ENCODE results near the gene HMX2. TPM values are rescaled to one million over a fixed set of nuclear protein-coding genes. Genes with fewer than 3 reads are reported as not detected.

Gene HMX2
- total and polyA plus RNA-seq, 2 of the 8 experiments (the other 6 are each of a cell fraction or from before 2014, with no cell fraction given): 2.0 to 2.7 TPM

- H3K79me1 ChIP-seq (ENCODE audit: low read depth, low read length): no peaks in the 10 kb centered on the region
- H2BK5ac ChIP-seq (ENCODE audit: low read depth, low read length): no peak overlapping the region
- no peak overlapping the region for H3K27ac ChIP-seq (ENCODE audit: low read depth, low read length)
- ChIA-PET POLR2A (ENCODE audit: partially characterized antibody) (interaction anchor here (2.0 to 4.2 kb wide), 2 partner anchors 9 to 10 kb away, joined by 6 to 31 read pairs; no protein-coding TSS in a partner anchor), CTCF (ENCODE audit: partially characterized antibody) (interaction anchor here (2.3 to 5.1 kb wide), 3 partner anchors 9 to 100 kb away, joined by 8 to 35 read pairs (median 11); no protein-coding TSS in a partner anchor)
- H3K56ac ChIP-seq (replicated peaks; ENCODE audit: insufficient read length, low read depth, low read length): no peak overlapping the region
- 0 out of 2 replicates have a peak overlapping the region, but pooled peaks have one; percentile 63 for H4K8ac ChIP-seq (ENCODE audit: extremely low read depth, insufficient read depth, low read length)
- H2BK120ac ChIP-seq (replicated peaks; ENCODE audit: low read depth, low read length): no peak overlapping the region
- no peak overlapping the region for H2BK20ac ChIP-seq (ENCODE audit: low read length)
- H2BK12ac ChIP-seq (ENCODE audit: low read depth, low read length): no peak overlapping the region
- no peak overlapping the region for H2AFZ ChIP-seq (ENCODE audit: low read length)
- H3K14ac ChIP-seq (ENCODE audit: insufficient read length): no peak overlapping the region
- H3K9me3 ChIP-seq (ENCODE audit: insufficient read depth in 2 of 2, low read depth in 1 of 2, low read length in 1 of 2): no peaks in the 10 kb centered on the region
- H3K4ac ChIP-seq (replicated peaks; ENCODE audit: insufficient read length, low read depth, low read length): no peak overlapping the region
- H3K4me3 ChIP-seq (ENCODE audit: extremely low read depth in 1 of 4, insufficient read depth in 2 of 4, low read depth in 3 of 4, low read length in 4 of 4): peak overlapping the region in 3 of 4 experiments; percentile 5 to 51 (median 12); a peak in 4 of 8 replicates
- H3K79me2 ChIP-seq (ENCODE audit: control insufficient read depth in 1 of 2, insufficient read depth in 2 of 2, low read length in 2 of 2): no peaks in the 10 kb centered on the region
- WGBS, 2 experiments (ENCODE audit: extremely low coverage in 1 of 2, insufficient coverage in 1 of 2, insufficient read length in 1 of 2, insufficient replicate concordance in 2 of 2, low coverage in 1 of 2, low lambda C conversion rate in 2 of 2, missing lambda C conversion rate in 1 of 2): 7% methylated on average over 27 of the region's 33 CpGs; no CpG with 5 or more reads in 1 of the 2 experiments
- H3K23ac ChIP-seq (ENCODE audit: insufficient read length): no peak overlapping the region
- peaks cover 89 to 100% (median 99%) of the 10 kb centered on the region in 4 experiments for H3K27me3 ChIP-seq (replicated peaks in 1 of 4; ENCODE audit: control insufficient read depth in 3 of 4, extremely low read depth in 1 of 4, insufficient read depth in 3 of 4, low read length in 3 of 4)
- no peak overlapping the region for H4K5ac ChIP-seq (ENCODE audit: insufficient read length, low read depth, low read length)
- H2BK15ac ChIP-seq (ENCODE audit: low read length): no peak overlapping the region
- FAIRE-seq (no peak), DNase-seq (ENCODE audit: low read depth in 1 of 2, low spot score in 2 of 2) (peak in 1 of 2 experiments; percentile 71)
- no peak overlapping the region for H3K9ac ChIP-seq (replicated peaks in 1 of 4; ENCODE audit: extremely low read depth in 1 of 4, low read depth in 3 of 4, low read length in 3 of 4)
- no peak overlapping the region for H4K91ac ChIP-seq (replicated peaks; ENCODE audit: insufficient read length, low read length)
- no peaks in the 10 kb centered on the region; a peak in 1 of 8 replicates for H3K36me3 ChIP-seq (ENCODE audit: control insufficient read depth in 2 of 4, insufficient read depth in 4 of 4, low read length in 3 of 4)
- H3K18ac ChIP-seq (ENCODE audit: extremely low read depth, low read length): no peak overlapping the region
- no peak overlapping the region for H2AK5ac ChIP-seq (ENCODE audit: low read depth, low read length)
- peaks cover 4% of the 10 kb centered on the region; the same call in 1 of the 2 replicates for H3K23me2 ChIP-seq (ENCODE audit: low read depth, low read length)
- peak overlapping the region; percentile 67 to 70 for H3K4me2 ChIP-seq (ENCODE audit: insufficient read depth in 1 of 2, low read depth in 2 of 2, low read length in 2 of 2)
- peaks cover 11 to 33% of the 10 kb centered on the region in 2 experiments for H4K20me1 ChIP-seq (replicated peaks in 1 of 2; ENCODE audit: control insufficient read depth in 1 of 2, insufficient read depth in 2 of 2, low read length in 2 of 2)
- peaks cover 14 to 53% (median 32%) of the 10 kb centered on the region in 4 experiments for H3K4me1 ChIP-seq (replicated peaks in 1 of 4; ENCODE audit: control insufficient read depth in 3 of 4, insufficient read depth in 4 of 4, low read length in 3 of 4)
- TF ChIP-seq MAFK (IDR thresholded peaks at IDR 0.05; ENCODE audit: low read depth, low read length) (no peak), EP300 (IDR thresholded peaks at IDR 0.05; ENCODE audit: borderline replicate concordance in 1 of 2, low read depth in 2 of 2, low read length in 2 of 2) (no peak), RAD21 (IDR thresholded peaks at IDR 0.05 in 1 of 2, conservative IDR thresholded peaks at IDR 0.05 in 1 of 2; ENCODE audit: low read depth in 2 of 2, low read length in 2 of 2) (0 out of 4 replicates have a peak, but pooled peaks of 1 of the 2 experiments have one; percentile 2), SP4 (IDR thresholded peaks at IDR 0.05; ENCODE audit: low read length) (no peak), SUZ12 (IDR thresholded peaks at IDR 0.05; ENCODE audit: low read length) (no peak), CHD2 (IDR thresholded peaks at IDR 0.05; ENCODE audit: low read length) (no peak), POU5F1 (IDR thresholded peaks at IDR 0.05; ENCODE audit: low read depth, low read length) (no peak), GABPA (IDR thresholded peaks at IDR 0.05; ENCODE audit: borderline replicate concordance, insufficient read depth, low read length) (no peak), EGR1 (IDR thresholded peaks at IDR 0.05; ENCODE audit: borderline replicate concordance, low read depth, low read length) (peak; percentile 48; the same call in 1 of the 2 replicates), KDM4A (IDR thresholded peaks at IDR 0.05; ENCODE audit: low read depth, low read length, severe bottlenecking) (peak; percentile 39)
- TF ChIP-seq, protein P1, sequence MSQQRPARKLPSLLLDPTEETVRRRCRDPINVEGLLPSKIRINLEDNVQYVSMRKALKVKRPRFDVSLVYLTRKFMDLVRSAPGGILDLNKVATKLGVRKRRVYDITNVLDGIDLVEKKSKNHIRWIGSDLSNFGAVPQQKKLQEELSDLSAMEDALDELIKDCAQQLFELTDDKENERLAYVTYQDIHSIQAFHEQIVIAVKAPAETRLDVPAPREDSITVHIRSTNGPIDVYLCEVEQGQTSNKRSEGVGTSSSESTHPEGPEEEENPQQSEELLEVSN (IDR thresholded peaks at IDR 0.05): no peak; the same call in 1 of the 2 replicates
Measured at GRCh38 chr10:123142701-123143161, 5.2 kb upstream of the HMX2 start.
